Epithelial cell of esophagus (primary cell): Measurements from ENCODE around the gene NAP1L5.

ENCODE experiments used
- DNase-seq: peaks from one replicate; pipeline ENCODE4 v3.0.0; 2010; ENCODE audit warnings: low read depth
- H3K4me3 ChIP-seq: 2 replicates; pipeline ENCODE4 v1.5.1; 2011; ENCODE audit warnings: mild to moderate bottlenecking, low read length, control low read depth
- CTCF ChIP-seq: IDR thresholded peaks from 2 replicates; pipeline ENCODE4 v1.5.1; 2011; ENCODE audit warnings: low read depth, mild to moderate bottlenecking, low read length, control low read depth, inconsistent platforms; ENCODE audit not compliant: insufficient read depth; ENCODE audit errors: missing control alignments

Gene NAP1L5

GRCh38 chr4:88655226-88655625 lies 42.4 kb downstream of the NAP1L5 start:
- no peak overlapping the region for H3K4me3 ChIP-seq
- DNase-seq: no peak
- no peak for TF ChIP-seq CTCF

- no peak overlapping the region for H3K4me3 ChIP-seq
- TF ChIP-seq CTCF: no peak
- no peak for DNase-seq
These were observed 44.2 kb downstream of the NAP1L5 start for GRCh38 chr4:88653371-88653946.

GRCh38 chr4:88649716-88650115 lies 47.9 kb downstream of the NAP1L5 start:
- no peak for TF ChIP-seq CTCF
- no peak for DNase-seq
- H3K4me3 ChIP-seq: no peak overlapping the region

- no peak for TF ChIP-seq CTCF
- H3K4me3 ChIP-seq: no peak overlapping the region
- DNase-seq: peak; percentile 64
These were observed 50.9 kb downstream of the NAP1L5 start for GRCh38 chr4:88646528-88647280.

GRCh38 chr4:88645994-88646393 lies 51.6 kb downstream of the NAP1L5 start:
- TF ChIP-seq CTCF: no peak
- no peak for DNase-seq

More at GRCh38 chr4:88645994-88646393, 51.6 kb downstream of the NAP1L5 start:
- no peak overlapping the region for H3K4me3 ChIP-seq
